K562 (cell line): ENCODE measurements around the gene RAB43. TPM values are rescaled to one million over a fixed set of nuclear protein-coding genes. Genes with fewer than 3 reads are reported as not detected.

Experiments
- ATF7 ChIP-seq: fragments of 450-650 bp; IDR thresholded peaks from 2 replicates; pipeline ENCODE4 v1.7.1; 2014; ENCODE audit warnings: mild to moderate bottlenecking, moderate library complexity
- FOXM1 ChIP-seq, 2 experiments: fragments of 450-650 bp in 1 of 2; sonication (generic) in 1 of 2; formaldehyde crosslinking in 1 of 2; IDR thresholded peaks; 2 replicates each; pipeline versions ENCODE4 v1.6.1 to v1.9.0; 2017 to 2022; ENCODE audit warnings: low read depth in 2 of 2, mild to moderate bottlenecking in 2 of 2, missing genetic modification reagents in 1 of 2, moderate library complexity in 1 of 2
- HNRNPUL1 ChIP-seq: fragments of 200-400 bp; formaldehyde crosslinking; IDR thresholded peaks from 2 replicates; pipeline ENCODE4 v1.6.1; 2017; ENCODE audit warnings: low read length
- KDM1A ChIP-seq, 2 experiments: fragments of 450-650 bp; IDR thresholded peaks; 2 replicates each; pipeline ENCODE4 v1.6.1; 2016; ENCODE audit warnings: mild to moderate bottlenecking in 2 of 2
- POLR3A ChIP-seq: IDR thresholded peaks from 2 replicates; pipeline ENCODE4 v1.6.1; 2011; ENCODE audit warnings: borderline replicate concordance, mild to moderate bottlenecking, moderate library complexity; ENCODE audit not compliant: insufficient read length, insufficient read depth; ENCODE audit errors: extremely low read depth
- RNF2 ChIP-seq: sonication (generic); IDR thresholded peaks from 2 replicates; pipeline ENCODE4 v1.6.1; 2016
- TEAD4 ChIP-seq, 2 experiments: sonication (generic) in 1 of 2; formaldehyde crosslinking in 1 of 2; IDR thresholded peaks; 2 replicates each; pipeline versions ENCODE4 v1.6.1 to v1.8.0; 2012 to 2022; ENCODE audit warnings: borderline replicate concordance in 1 of 2, inconsistent platforms in 1 of 2, low read length in 1 of 2, mild to moderate bottlenecking in 1 of 2, missing genetic modification reagents in 1 of 2
- ZNF445 ChIP-seq: fragments of 250-450 bp; sonication (Bioruptor Pico); IDR thresholded peaks from 2 replicates; pipeline ENCODE4 v1.4.0; 2020; ENCODE audit warnings: low read depth, mild to moderate bottlenecking, moderate library complexity
- ZNF668 ChIP-seq: fragments of 250-450 bp; sonication (Bioruptor Pico); IDR thresholded peaks from 2 replicates; pipeline ENCODE4 v1.8.0; 2022; ENCODE audit warnings: mild to moderate bottlenecking, inconsistent platforms
- polyA plus RNA-seq, 8 experiments: library from polyadenylated mRNA; depleted of rRNA in 4 of 8; stranded (reverse) in 5 of 8; unstranded in 3 of 8; fragments of >200 nt; fragmentation: Nextera tagmentation in 2 of 8; fragmentation: Illumina TruSeq in 1 of 8; extraction: Ambion mirVana in 2 of 8; extraction: Trizol in 1 of 8; gene quantifications; 2 replicates each; pipeline versions ENCODE4 v1.2.1 to v1.2.3, GENCODE V29; 2011 to 2014; ENCODE audit warnings: inconsistent platforms in 1 of 8, missing spikeins in 1 of 8
- total RNA-seq, 7 experiments: library from RNA; depleted of rRNA in 6 of 7; stranded (reverse); fragments of >200 nt in 6 of 7; fragmentation: Illumina TruSeq in 2 of 7; extraction: Trizol in 2 of 7; gene quantifications; 2 replicates each; pipeline versions ENCODE4 v1.2.1 to v1.2.3, GENCODE V29; 2011 to 2021; ENCODE audit warnings: low replicate concordance in 1 of 7
- TF ChIP-seq, protein P1 (sequence below): IDR thresholded peaks from 2 replicates; pipeline ENCODE4 v1.6.1; 2012; ENCODE audit warnings: low read depth, low read length, improper control_type of control experiment, borderline replicate concordance
- TF ChIP-seq, protein P2 (sequence below), 2 experiments: IDR thresholded peaks; 2 replicates each; pipeline ENCODE4 v1.6.1; 2012; ENCODE audit warnings: improper control_type of control experiment in 2 of 2, low read depth in 2 of 2, low read length in 2 of 2, borderline replicate concordance in 1 of 2
- TF ChIP-seq, protein P3 (sequence below): fragments of 450-650 bp; formaldehyde crosslinking; conservative IDR thresholded peaks from 2 replicates; pipeline ENCODE4 v1.4.0; 2022; ENCODE audit warnings: mild to moderate bottlenecking, missing genetic modification characterization
- TF ChIP-seq, protein P4 (sequence below): fragments of 200-800 bp; sonication (Bioruptor generic); IDR thresholded peaks from 2 replicates; pipeline ENCODE4 v1.6.1; 2017; ENCODE audit warnings: missing genetic modification characterization, missing compliant biosample characterization
- TF ChIP-seq, protein P5 (sequence below): fragments of 200-800 bp; sonication (Bioruptor generic); IDR thresholded peaks from 2 replicates; pipeline ENCODE4 v1.6.1; 2017; ENCODE audit warnings: missing genetic modification characterization, missing compliant biosample characterization
- TF ChIP-seq, protein P6 (sequence below): sonication (generic); formaldehyde crosslinking; IDR thresholded peaks from 2 replicates; pipeline ENCODE4 v1.8.0; 2022; ENCODE audit warnings: missing genetic modification reagents, mild to moderate bottlenecking, moderate library complexity, borderline replicate concordance

RAB43 gene
- total and polyA plus RNA-seq, 9 of the 15 experiments (the other 6 are each of a cell fraction or from before 2014, with no cell fraction given) = 0.04 to 6.8 (median 1.7) TPM; not detected in 2

DNA sequence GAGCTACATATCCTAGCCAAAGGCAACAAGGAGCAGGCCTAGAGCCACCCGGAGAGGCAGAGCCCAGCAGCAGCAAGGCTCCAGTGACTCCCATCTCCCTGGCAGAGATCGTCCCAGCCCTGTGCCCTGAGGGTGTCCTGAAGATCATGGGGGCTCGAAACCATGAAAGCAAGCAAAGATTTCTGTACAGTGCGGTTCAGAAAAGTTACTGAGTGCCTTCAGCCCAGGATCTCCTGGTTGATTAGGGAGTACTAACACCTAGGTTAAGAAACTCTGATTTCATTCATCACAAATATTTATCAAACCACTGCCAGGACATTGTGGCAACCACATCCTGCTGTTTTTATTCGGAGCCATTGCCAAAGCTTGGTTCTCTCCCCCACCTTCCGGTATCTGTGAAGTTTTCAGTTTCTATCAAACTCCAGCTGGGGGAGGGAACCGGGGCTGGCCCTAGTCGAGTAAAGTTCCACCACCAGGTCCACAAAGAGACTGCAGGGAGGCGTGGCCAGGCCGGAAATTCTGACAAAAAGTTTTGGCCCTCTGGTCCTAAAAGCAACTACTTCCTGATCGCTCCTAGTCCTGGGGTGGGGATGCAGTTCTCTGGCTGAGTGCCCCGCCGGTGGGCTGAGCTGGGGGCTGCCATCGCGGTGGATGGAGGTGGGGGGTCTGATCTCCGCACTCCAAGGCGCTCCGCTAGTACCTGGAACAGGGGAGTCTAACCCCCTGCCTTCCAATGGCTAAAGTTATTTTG, 1.2 kb downstream of the RAB43 start (continued):
- TF ChIP-seq, protein P1, sequence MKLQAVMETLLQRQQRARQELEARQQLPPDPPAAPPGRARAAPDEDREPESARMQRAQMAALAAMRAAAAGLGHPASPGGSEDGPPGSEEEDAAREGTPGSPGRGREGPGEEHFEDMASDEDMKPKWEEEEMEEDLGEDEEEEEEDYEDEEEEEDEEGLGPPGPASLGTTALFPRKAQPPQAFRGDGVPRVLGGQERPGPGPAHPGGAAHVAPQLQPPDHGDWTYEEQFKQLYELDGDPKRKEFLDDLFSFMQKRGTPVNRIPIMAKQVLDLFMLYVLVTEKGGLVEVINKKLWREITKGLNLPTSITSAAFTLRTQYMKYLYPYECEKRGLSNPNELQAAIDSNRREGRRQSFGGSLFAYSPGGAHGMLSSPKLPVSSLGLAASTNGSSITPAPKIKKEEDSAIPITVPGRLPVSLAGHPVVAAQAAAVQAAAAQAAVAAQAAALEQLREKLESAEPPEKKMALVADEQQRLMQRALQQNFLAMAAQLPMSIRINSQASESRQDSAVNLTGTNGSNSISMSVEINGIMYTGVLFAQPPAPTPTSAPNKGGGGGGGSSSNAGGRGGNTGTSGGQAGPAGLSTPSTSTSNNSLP = 0 out of 2 replicates have a peak, but pooled peaks have one; percentile 44
- no peak for TF ChIP-seq HNRNPUL1
- TF ChIP-seq ZNF445 (CRISPR knock-in tag) = no peak
- 0 out of 2 replicates have a peak, but pooled peaks have one; percentile 34 for TF ChIP-seq RNF2
- 0 out of 2 replicates have a peak, but pooled peaks have one; percentile 31 for TF ChIP-seq ATF7
- TF ChIP-seq, protein P2, sequence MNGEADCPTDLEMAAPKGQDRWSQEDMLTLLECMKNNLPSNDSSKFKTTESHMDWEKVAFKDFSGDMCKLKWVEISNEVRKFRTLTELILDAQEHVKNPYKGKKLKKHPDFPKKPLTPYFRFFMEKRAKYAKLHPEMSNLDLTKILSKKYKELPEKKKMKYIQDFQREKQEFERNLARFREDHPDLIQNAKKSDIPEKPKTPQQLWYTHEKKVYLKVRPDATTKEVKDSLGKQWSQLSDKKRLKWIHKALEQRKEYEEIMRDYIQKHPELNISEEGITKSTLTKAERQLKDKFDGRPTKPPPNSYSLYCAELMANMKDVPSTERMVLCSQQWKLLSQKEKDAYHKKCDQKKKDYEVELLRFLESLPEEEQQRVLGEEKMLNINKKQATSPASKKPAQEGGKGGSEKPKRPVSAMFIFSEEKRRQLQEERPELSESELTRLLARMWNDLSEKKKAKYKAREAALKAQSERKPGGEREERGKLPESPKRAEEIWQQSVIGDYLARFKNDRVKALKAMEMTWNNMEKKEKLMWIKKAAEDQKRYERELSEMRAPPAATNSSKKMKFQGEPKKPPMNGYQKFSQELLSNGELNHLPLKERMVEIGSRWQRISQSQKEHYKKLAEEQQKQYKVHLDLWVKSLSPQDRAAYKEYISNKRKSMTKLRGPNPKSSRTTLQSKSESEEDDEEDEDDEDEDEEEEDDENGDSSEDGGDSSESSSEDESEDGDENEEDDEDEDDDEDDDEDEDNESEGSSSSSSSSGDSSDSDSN (IDR thresholded peaks at IDR 0.05; ENCODE audit: borderline replicate concordance in 1 of 2, low read depth in 2 of 2, low read length in 2 of 2) = 0 out of 4 replicates have a peak, but pooled peaks of 1 of the 2 experiments have one; percentile 27
- TF ChIP-seq TEAD4 (IDR thresholded peaks at IDR 0.05; ENCODE audit: low read length) = 0 out of 2 replicates have a peak, but pooled peaks have one; percentile 34
- TF ChIP-seq TEAD4 (CRISPR knock-in tag; IDR thresholded peaks at IDR 0.05; ENCODE audit: borderline replicate concordance) = no peak
- TF ChIP-seq FOXM1 (IDR thresholded peaks at IDR 0.05; ENCODE audit: low read depth) = no peak
- no peak for TF ChIP-seq FOXM1 (CRISPR knock-in tag; IDR thresholded peaks at IDR 0.05; ENCODE audit: low read depth)
- TF ChIP-seq KDM1A (IDR thresholded peaks at IDR 0.05) = no peak; a peak in 1 of 4 replicates
- TF ChIP-seq, protein P3, sequence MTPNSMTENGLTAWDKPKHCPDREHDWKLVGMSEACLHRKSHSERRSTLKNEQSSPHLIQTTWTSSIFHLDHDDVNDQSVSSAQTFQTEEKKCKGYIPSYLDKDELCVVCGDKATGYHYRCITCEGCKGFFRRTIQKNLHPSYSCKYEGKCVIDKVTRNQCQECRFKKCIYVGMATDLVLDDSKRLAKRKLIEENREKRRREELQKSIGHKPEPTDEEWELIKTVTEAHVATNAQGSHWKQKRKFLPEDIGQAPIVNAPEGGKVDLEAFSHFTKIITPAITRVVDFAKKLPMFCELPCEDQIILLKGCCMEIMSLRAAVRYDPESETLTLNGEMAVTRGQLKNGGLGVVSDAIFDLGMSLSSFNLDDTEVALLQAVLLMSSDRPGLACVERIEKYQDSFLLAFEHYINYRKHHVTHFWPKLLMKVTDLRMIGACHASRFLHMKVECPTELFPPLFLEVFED = no peak
- TF ChIP-seq, protein P4, sequence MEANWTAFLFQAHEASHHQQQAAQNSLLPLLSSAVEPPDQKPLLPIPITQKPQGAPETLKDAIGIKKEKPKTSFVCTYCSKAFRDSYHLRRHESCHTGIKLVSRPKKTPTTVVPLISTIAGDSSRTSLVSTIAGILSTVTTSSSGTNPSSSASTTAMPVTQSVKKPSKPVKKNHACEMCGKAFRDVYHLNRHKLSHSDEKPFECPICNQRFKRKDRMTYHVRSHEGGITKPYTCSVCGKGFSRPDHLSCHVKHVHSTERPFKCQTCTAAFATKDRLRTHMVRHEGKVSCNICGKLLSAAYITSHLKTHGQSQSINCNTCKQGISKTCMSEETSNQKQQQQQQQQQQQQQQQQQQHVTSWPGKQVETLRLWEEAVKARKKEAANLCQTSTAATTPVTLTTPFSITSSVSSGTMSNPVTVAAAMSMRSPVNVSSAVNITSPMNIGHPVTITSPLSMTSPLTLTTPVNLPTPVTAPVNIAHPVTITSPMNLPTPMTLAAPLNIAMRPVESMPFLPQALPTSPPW = peak; percentile 49
- TF ChIP-seq, protein P5, sequence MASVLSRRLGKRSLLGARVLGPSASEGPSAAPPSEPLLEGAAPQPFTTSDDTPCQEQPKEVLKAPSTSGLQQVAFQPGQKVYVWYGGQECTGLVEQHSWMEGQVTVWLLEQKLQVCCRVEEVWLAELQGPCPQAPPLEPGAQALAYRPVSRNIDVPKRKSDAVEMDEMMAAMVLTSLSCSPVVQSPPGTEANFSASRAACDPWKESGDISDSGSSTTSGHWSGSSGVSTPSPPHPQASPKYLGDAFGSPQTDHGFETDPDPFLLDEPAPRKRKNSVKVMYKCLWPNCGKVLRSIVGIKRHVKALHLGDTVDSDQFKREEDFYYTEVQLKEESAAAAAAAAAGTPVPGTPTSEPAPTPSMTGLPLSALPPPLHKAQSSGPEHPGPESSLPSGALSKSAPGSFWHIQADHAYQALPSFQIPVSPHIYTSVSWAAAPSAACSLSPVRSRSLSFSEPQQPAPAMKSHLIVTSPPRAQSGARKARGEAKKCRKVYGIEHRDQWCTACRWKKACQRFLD = 0 out of 2 replicates have a peak, but pooled peaks have one; percentile 23
- TF ChIP-seq POLR3A = no peak
- TF ChIP-seq, protein P6, sequence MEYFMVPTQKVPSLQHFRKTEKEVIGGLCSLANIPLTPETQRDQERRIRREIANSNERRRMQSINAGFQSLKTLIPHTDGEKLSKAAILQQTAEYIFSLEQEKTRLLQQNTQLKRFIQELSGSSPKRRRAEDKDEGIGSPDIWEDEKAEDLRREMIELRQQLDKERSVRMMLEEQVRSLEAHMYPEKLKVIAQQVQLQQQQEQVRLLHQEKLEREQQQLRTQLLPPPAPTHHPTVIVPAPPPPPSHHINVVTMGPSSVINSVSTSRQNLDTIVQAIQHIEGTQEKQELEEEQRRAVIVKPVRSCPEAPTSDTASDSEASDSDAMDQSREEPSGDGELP (CRISPR knock-in tag) = peak; percentile 76
- TF ChIP-seq ZNF668 = no peak
